ENCODE data around the gene GNG3.

- TF ChIP-seq CTCF (IDR thresholded peaks at IDR 0.05 in 2 of 3, conservative IDR thresholded peaks at IDR 0.05 in 1 of 3; ENCODE audit: borderline replicate concordance in 1 of 3, insufficient read depth in 1 of 3, low read depth in 2 of 3, low read length in 2 of 3) (0 out of 6 replicates have a peak, but pooled peaks of 1 of the 3 experiments have one; percentile 4), CEBPB (IDR thresholded peaks at IDR 0.05; ENCODE audit: low read depth) (no peak), RAD21 (IDR thresholded peaks at IDR 0.05; ENCODE audit: low read depth) (no peak), SRF (IDR thresholded peaks at IDR 0.05; ENCODE audit: low read depth) (no peak)
These were observed 8.0 kb downstream of the GNG3 start for GRCh38 chr11:62715150-62716130.

Data from HCT116 (cell line).